ENCODE measurements around the gene LRRC4C. TPM values are rescaled to one million over a fixed set of nuclear protein-coding genes. Genes with fewer than 3 reads are reported as not detected.

The LRRC4C gene
- total RNA-seq, 1 experiment from 2014 or later: 0.13 TPM

- Mint-ChIP-seq H3K4me3 (no peak overlapping the region), H3K27me3 (ENCODE audit: low read depth) (peaks cover 2% of the 10 kb centered on the region), H3K9me3 (no peaks in the 10 kb centered on the region; a peak in 1 of 5 replicates), H3K27ac (no peak overlapping the region), H3K36me3 (ENCODE audit: insufficient read depth in 1 of 3, low read depth in 3 of 3) (no peaks in the 10 kb centered on the region), H3K4me1 (peaks cover 0 to 2% of the 10 kb centered on the region in 2 experiments; a peak in 1 of 4 replicates)
- H2BK20ac ChIP-seq (ENCODE audit: low read depth, low read length, poor library complexity, severe bottlenecking): no peak overlapping the region
- no CpG with 5 or more reads among the region's 4 CpGs for WGBS (ENCODE audit: extremely low coverage, insufficient read length, low lambda C conversion rate)
- H3K4me1 ChIP-seq (ENCODE audit: insufficient read depth, low read length): no peaks in the 10 kb centered on the region
- no peak overlapping the region for H2AK5ac ChIP-seq (ENCODE audit: insufficient read length, low read length)
- H4K91ac ChIP-seq (ENCODE audit: insufficient read length, low read depth, low read length): no peak overlapping the region
- H3T11ph ChIP-seq (ENCODE audit: low read length): no peak overlapping the region
- H3K4me2 ChIP-seq (ENCODE audit: insufficient read depth, insufficient read length, low read length): no peak overlapping the region
- H4K20me1 ChIP-seq (ENCODE audit: control insufficient read depth, insufficient read depth, insufficient read length): no peaks in the 10 kb centered on the region
- H3K56ac ChIP-seq (ENCODE audit: insufficient read length, low read depth, low read length): no peak overlapping the region
- H3K4ac ChIP-seq (ENCODE audit: low read depth, low read length): no peak overlapping the region
- H3K9ac ChIP-seq (ENCODE audit: extremely low read depth, insufficient read length, low read length): no peak overlapping the region
- no peak overlapping the region for H4K8ac ChIP-seq (replicated peaks; ENCODE audit: insufficient read length, low read depth, low read length)
- no peak overlapping the region for H2BK15ac ChIP-seq (ENCODE audit: low read depth, low read length)
- no peak overlapping the region for H4K5ac ChIP-seq (ENCODE audit: insufficient read length, low read depth, low read length)
- no peak overlapping the region for H2BK120ac ChIP-seq (ENCODE audit: low read depth, low read length, poor library complexity, severe bottlenecking)
- H3K23ac ChIP-seq (ENCODE audit: insufficient read length, low read depth, low read length): no peak overlapping the region
- no peaks in the 10 kb centered on the region for H3K23me2 ChIP-seq (ENCODE audit: insufficient read length, low read depth, low read length, poor library complexity, severe bottlenecking)
- H3K27me3 ChIP-seq (ENCODE audit: insufficient read depth, low read length): no peaks in the 10 kb centered on the region
- no peaks in the 10 kb centered on the region for H3K79me1 ChIP-seq (ENCODE audit: insufficient read depth, low read depth, low read length, poor library complexity, severe bottlenecking)
- no peak overlapping the region for H2BK5ac ChIP-seq (ENCODE audit: insufficient read length, low read length)
- no peak overlapping the region for H3K18ac ChIP-seq (ENCODE audit: insufficient read length, low read depth, low read length)
- no peak for TF ChIP-seq CTCF (conservative IDR thresholded peaks at IDR 0.05)
- no peaks in the 10 kb centered on the region for H3K79me2 ChIP-seq (ENCODE audit: insufficient read depth, low read length)
- H3K14ac ChIP-seq (ENCODE audit: insufficient read depth, low read length): no peak overlapping the region
- H2BK12ac ChIP-seq (ENCODE audit: insufficient read length, low read depth, low read length): no peak overlapping the region
- no peak overlapping the region for H2AFZ ChIP-seq (ENCODE audit: low read length)
- no peak overlapping the region for H3K27ac ChIP-seq (ENCODE audit: insufficient read length, low read depth, low read length)
- no peak for DNase-seq
- H3K9me3 ChIP-seq (ENCODE audit: control insufficient read depth, low read depth, low read length): no peaks in the 10 kb centered on the region
Observed at GRCh38 chr11:40302669-40303068, 1156.8 kb downstream of the LRRC4C start.

All from H9 (cell line).